Kidney (tissue), 14 donors: Measurements from ENCODE around the gene ALKAL2. TPM values are rescaled to one million over a fixed set of nuclear protein-coding genes. Genes with fewer than 3 reads are reported as not detected.

ENCODE experiments used
- DNase-seq, 5 donors: peaks; one replicate each; pipeline ENCODE4 v3.0.0-alpha.2; 2013 to 2020
- FAIRE-seq: peaks from 2 replicates; lab custom pipeline; 2012; peaks lifted over from hg19 to GRCh38; lab: Jason Lieb, UNC
- H3K27ac ChIP-seq, 2 donors: one replicate each; pipeline ENCODE4 v1.7.0; 2013; ENCODE audit warnings: low read depth in 2 of 2, low read length in 2 of 2, inconsistent platforms in 1 of 2
- H3K27me3 ChIP-seq: one replicate; pipeline ENCODE4 v1.7.1; 2013; ENCODE audit warnings: low read length, inconsistent platforms; ENCODE audit not compliant: control insufficient read depth, insufficient read depth
- H3K36me3 ChIP-seq, 3 donors: one replicate each; pipeline versions ENCODE4 v1.7.0 to v1.7.1; 2013; ENCODE audit warnings: low read length in 3 of 3, control low read depth in 1 of 3, inconsistent platforms in 1 of 3; ENCODE audit not compliant: insufficient read depth in 3 of 3, control insufficient read depth in 2 of 3
- H3K4me1 ChIP-seq, 3 donors: one replicate each; pipeline versions ENCODE4 v1.7.0 to v1.7.1; 2013; ENCODE audit warnings: low read length in 3 of 3, inconsistent platforms in 1 of 3, low read depth in 1 of 3; ENCODE audit not compliant: control insufficient read depth in 2 of 3, insufficient read depth in 2 of 3
- H3K4me3 ChIP-seq, 3 donors: one replicate each; pipeline versions ENCODE4 v1.7.0 to v1.8.1; 2013; ENCODE audit warnings: low read length in 3 of 3, control low read depth in 1 of 3, inconsistent platforms in 1 of 3
- H3K9ac ChIP-seq, 3 donors: one replicate each; pipeline versions ENCODE4 v1.7.0 to v1.7.1; 2013; ENCODE audit warnings: low read length in 3 of 3, control low read depth in 1 of 3, inconsistent platforms in 1 of 3
- H3K9me3 ChIP-seq, 3 donors: one replicate each; pipeline versions ENCODE4 v1.7.0 to v1.7.1; 2013; ENCODE audit warnings: low read length in 3 of 3, control low read depth in 1 of 3, inconsistent platforms in 1 of 3; ENCODE audit not compliant: control insufficient read depth in 2 of 3, insufficient read depth in 1 of 3
- CTCF ChIP-seq: IDR thresholded peaks from 3 replicates; pipeline ENCODE4 v1.5.1; 2012; ENCODE audit warnings: mild to moderate bottlenecking, moderate library complexity, borderline replicate concordance; ENCODE audit not compliant: insufficient read depth; ENCODE audit errors: extremely low read depth
- intact Hi-C: fragments of 100-400 bp; cut with DNase I; formaldehyde crosslinking; loops from one replicate; pipeline ENCODE4 v1.11.1; 2022
- polyA plus RNA-seq: library from polyadenylated mRNA; stranded (reverse); fragments of 350-450 nt; fragmentation: Illumina TruSeq; extraction: RNeasy Lipid Tissue Mini Kit (QIAGEN cat#74804); gene quantifications from one replicate; pipeline ENCODE4 v1.2.3, GENCODE V29; 2014; ENCODE audit warnings: low read depth, low replicate concordance; ENCODE audit not compliant: insufficient read depth
- total RNA-seq: library from RNA; stranded (reverse); fragmentation: NEBNext Ultra II Directional; extraction: Animal tissue kit (Norgen Biotek cat#: 25700); gene quantifications from one replicate; pipeline ENCODE4 v1.2.1, GENCODE V29; 2021
- donor health status: control.
- donor health status: control.
- donor health status: control.
- donor health status: control.
- donor health status: control.
- donor health status: DM: yes; HTN: yes; CAD: no.
- donor health status: Normal renal cell carcinoma (clear cell type).

ALKAL2 gene
- total and polyA plus RNA-seq, 2 donors from 2014 or later, result 8.0 to 18.2 TPM

- no peaks in the 10 kb centered on the region for H3K9me3 ChIP-seq
- intact Hi-C loops, result no loop called here
- H3K9ac ChIP-seq, result no peak overlapping the region
- H3K27ac ChIP-seq, result no peak overlapping the region
- DNase-seq (peak in 1 of 5 donors; percentile 70), FAIRE-seq (no peak)
- no peaks in the 10 kb centered on the region for H3K4me1 ChIP-seq
- TF ChIP-seq CTCF, result no peak
- H3K4me3 ChIP-seq, result no peak overlapping the region
- H3K27me3 ChIP-seq, result no peaks in the 10 kb centered on the region
- peaks cover 0 to 6% (median 3%) of the 10 kb centered on the region in 3 donors for H3K36me3 ChIP-seq
Measured at GRCh38 chr2:271917-272316, 16.0 kb downstream of the ALKAL2 start.

DNA sequence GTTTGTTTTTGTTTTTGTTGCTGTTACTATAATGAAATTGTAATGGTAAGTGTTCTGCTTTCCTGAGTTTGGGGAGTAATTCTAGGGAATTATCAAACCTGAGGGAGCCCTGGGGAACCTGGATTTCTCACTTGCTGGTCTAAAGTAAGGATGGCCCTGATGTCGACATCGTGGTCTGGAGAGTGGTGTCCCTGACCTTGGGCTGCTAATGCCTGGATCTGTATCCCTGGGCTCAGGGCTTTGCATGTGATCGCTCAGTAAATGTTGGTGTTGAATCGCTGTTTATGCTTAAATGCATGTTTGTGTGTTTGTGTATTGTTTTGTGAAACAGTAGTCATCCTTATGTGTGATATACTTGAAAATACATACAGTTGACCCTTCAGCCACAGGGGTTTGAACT, 17.0 kb downstream of the ALKAL2 start:
- Histone ChIP-seq H3K27ac (no peak overlapping the region), H3K27me3 (no peaks in the 10 kb centered on the region), H3K9me3 (no peaks in the 10 kb centered on the region), H3K4me1 (peaks cover 0 to 4% (median 4%) of the 10 kb centered on the region in 3 donors), H3K36me3 (peaks cover 0 to 3% (median 0%) of the 10 kb centered on the region in 3 donors), H3K9ac (no peak overlapping the region), H3K4me3 (no peak overlapping the region)
- TF ChIP-seq CTCF, result no peak
- FAIRE-seq (no peak), DNase-seq (no peak)
- intact Hi-C loops, result no loop called here

GRCh38 chr2:269356-270030, 18.4 kb downstream of the ALKAL2 start:
- no peak overlapping the region for H3K4me3 ChIP-seq
- DNase-seq (no peak), FAIRE-seq (no peak)
- H3K27me3 ChIP-seq, result no peaks in the 10 kb centered on the region
- no peaks in the 10 kb centered on the region for H3K9me3 ChIP-seq
- TF ChIP-seq CTCF, result no peak
- H3K36me3 ChIP-seq, result no peaks in the 10 kb centered on the region
- no peak overlapping the region for H3K9ac ChIP-seq
- H3K27ac ChIP-seq, result no peak overlapping the region
- peaks cover 4 to 7% (median 4%) of the 10 kb centered on the region in 3 donors for H3K4me1 ChIP-seq
- intact Hi-C loops, result no loop called here

DNA sequence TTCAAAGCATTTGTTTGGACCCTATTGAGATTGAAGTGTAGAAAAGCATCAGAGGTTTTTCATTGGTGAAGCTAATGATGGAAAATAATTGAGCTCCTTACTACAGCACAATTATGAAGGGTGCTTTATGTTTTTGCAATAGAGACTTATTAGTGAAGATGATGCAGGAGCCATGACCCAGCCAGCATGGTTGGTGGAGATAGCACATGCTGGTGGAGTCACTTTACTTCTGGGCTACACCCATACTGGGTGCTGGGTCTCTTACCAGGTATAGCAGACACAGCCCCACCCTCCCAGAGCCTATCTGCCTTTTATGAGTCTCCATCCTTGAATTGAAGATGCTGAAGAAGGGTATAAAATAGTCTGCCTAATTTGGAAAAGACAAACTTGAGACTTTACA, 19.6 kb downstream of the ALKAL2 start:
- Histone ChIP-seq H3K27ac (no peak overlapping the region), H3K4me1 (peaks cover 4 to 7% (median 4%) of the 10 kb centered on the region in 3 donors), H3K9me3 (no peaks in the 10 kb centered on the region), H3K27me3 (no peaks in the 10 kb centered on the region), H3K9ac (no peak overlapping the region), H3K4me3 (no peak overlapping the region), H3K36me3 (no peaks in the 10 kb centered on the region)
- no peak for FAIRE-seq
- DNase-seq, result no peak
- TF ChIP-seq CTCF, result no peak
- intact Hi-C loops, result no loop called here
